HCT116 (cell line): ENCODE results near the gene ASIC1.

ENCODE experiments used
- CEBPB ChIP-seq: IDR thresholded peaks from 2 replicates; pipeline ENCODE4 v1.6.1; 2012; ENCODE audit warnings: low read depth
- CTCF ChIP-seq, 3 experiments: fragments of 200-600 bp in 1 of 3; sonication (generic) in 1 of 3; IDR thresholded peaks in 2 of 3; conservative IDR thresholded peaks in 1 of 3; 2 replicates each; pipeline ENCODE4 v1.5.1; 2012 to 2017; ENCODE audit warnings: low read depth in 2 of 3, low read length in 2 of 3, antibody characterized with exemption in 1 of 3, borderline replicate concordance in 1 of 3, control low read depth in 1 of 3, mild to moderate bottlenecking in 1 of 3, mixed read lengths in 1 of 3, mixed run types in 1 of 3, moderate library complexity in 1 of 3; ENCODE audit not compliant: insufficient read depth in 1 of 3
- EZH2 ChIP-seq: fragments of 200-600 bp; sonication (generic); IDR thresholded peaks from 2 replicates; pipeline ENCODE4 v1.6.1; 2017; ENCODE audit warnings: antibody characterized with exemption, mixed run types
- EZH2phosphoT487 ChIP-seq: fragments of 200-600 bp; IDR thresholded peaks from 2 replicates; pipeline ENCODE4 v1.6.1; 2018; ENCODE audit warnings: antibody characterized with exemption, borderline replicate concordance
- JUND ChIP-seq: IDR thresholded peaks from 2 replicates; pipeline ENCODE4 v1.6.1; 2012
- MAX ChIP-seq: IDR thresholded peaks from 2 replicates; pipeline ENCODE4 v1.6.1; 2012
- POLR2A ChIP-seq: IDR thresholded peaks from 2 replicates; pipeline ENCODE4 v1.7.0; 2011; ENCODE audit warnings: borderline replicate concordance; ENCODE audit not compliant: insufficient read depth, insufficient read length; ENCODE audit errors: extremely low read depth
- POLR2AphosphoS5 ChIP-seq: IDR thresholded peaks from 2 replicates; pipeline ENCODE4 v1.6.1; 2011; ENCODE audit warnings: mild to moderate bottlenecking, low read depth, low read length, moderate library complexity
- REST ChIP-seq: IDR thresholded peaks from 2 replicates; pipeline ENCODE4 v1.6.1; 2012; ENCODE audit warnings: low read depth
- SRF ChIP-seq: IDR thresholded peaks from 2 replicates; pipeline ENCODE4 v1.6.1; 2012; ENCODE audit warnings: low read depth
- ZNF274 ChIP-seq: fragments of 200-500 bp; sonication (Bioruptor generic); IDR thresholded peaks from 2 replicates; pipeline ENCODE4 v1.6.1; 2014; ENCODE audit warnings: mild to moderate bottlenecking, low read depth, low read length, inconsistent platforms

GRCh38 chr12:50014342-50014741 lies 43.1 kb upstream of the ASIC1 start:
- no peak for TF ChIP-seq EZH2
- no peak for TF ChIP-seq MAX
- TF ChIP-seq CTCF (IDR thresholded peaks at IDR 0.05 in 2 of 3, conservative IDR thresholded peaks at IDR 0.05 in 1 of 3; ENCODE audit: borderline replicate concordance in 1 of 3, insufficient read depth in 1 of 3, low read depth in 2 of 3, low read length in 2 of 3): no peak
- TF ChIP-seq REST: no peak
- no peak for TF ChIP-seq POLR2A
- no peak for TF ChIP-seq CEBPB
- no peak for TF ChIP-seq EZH2phosphoT487
- no peak for TF ChIP-seq SRF
- TF ChIP-seq JUND: no peak
- TF ChIP-seq ZNF274: no peak
- no peak for TF ChIP-seq POLR2AphosphoS5
